GM12872 (cell line): ENCODE measurements around the gene CCND2.

Experiments
- TF ChIP-seq, protein P1 (sequence below): IDR thresholded peaks from 3 replicates; pipeline ENCODE4 v1.5.1; 2011; ENCODE audit warnings: low read depth, mild to moderate bottlenecking, low read length, moderate library complexity; ENCODE audit not compliant: insufficient read depth

CCND2 gene

DNA sequence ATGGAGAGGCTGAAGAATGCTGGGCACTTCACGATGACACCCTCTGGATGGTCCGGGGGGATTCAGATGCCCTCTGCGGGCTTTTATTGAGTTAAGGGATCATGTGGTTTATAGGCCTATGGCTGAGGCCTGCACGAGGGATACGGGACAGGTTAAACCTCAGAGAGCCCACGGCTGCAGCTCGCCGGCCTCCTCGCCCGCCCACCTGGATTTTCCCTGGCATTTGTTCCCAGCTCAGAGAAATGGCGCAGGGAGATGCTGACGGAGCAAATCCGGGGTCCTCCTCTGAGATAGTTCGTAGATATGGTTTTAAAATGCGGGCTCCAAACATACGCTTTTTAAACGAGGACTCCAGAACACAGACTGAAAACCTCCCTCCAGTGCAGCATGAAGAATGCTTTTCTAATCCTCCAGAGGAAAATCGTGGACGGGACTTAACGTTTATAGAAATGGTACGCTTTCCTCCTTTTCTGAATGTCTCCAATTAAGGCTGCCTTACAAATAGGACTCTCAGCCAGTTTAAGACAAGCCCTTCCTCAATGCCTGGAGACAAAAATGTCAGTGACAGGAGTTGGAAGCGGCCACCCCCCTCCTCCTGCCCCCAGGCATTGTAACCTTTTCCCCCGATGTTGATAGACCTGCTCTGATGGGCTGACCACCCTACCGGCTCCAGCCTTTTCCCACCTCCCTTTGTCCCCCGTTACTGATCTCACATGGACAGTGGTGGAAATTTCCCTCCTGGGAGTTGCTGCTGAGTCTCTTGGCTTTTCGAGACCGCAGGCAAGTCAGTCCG, 16.6 kb downstream of the CCND2 start:
- TF ChIP-seq, protein P1, sequence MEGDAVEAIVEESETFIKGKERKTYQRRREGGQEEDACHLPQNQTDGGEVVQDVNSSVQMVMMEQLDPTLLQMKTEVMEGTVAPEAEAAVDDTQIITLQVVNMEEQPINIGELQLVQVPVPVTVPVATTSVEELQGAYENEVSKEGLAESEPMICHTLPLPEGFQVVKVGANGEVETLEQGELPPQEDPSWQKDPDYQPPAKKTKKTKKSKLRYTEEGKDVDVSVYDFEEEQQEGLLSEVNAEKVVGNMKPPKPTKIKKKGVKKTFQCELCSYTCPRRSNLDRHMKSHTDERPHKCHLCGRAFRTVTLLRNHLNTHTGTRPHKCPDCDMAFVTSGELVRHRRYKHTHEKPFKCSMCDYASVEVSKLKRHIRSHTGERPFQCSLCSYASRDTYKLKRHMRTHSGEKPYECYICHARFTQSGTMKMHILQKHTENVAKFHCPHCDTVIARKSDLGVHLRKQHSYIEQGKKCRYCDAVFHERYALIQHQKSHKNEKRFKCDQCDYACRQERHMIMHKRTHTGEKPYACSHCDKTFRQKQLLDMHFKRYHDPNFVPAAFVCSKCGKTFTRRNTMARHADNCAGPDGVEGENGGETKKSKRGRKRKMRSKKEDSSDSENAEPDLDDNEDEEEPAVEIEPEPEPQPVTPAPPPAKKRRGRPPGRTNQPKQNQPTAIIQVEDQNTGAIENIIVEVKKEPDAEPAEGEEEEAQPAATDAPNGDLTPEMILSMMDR = no peak

DNA sequence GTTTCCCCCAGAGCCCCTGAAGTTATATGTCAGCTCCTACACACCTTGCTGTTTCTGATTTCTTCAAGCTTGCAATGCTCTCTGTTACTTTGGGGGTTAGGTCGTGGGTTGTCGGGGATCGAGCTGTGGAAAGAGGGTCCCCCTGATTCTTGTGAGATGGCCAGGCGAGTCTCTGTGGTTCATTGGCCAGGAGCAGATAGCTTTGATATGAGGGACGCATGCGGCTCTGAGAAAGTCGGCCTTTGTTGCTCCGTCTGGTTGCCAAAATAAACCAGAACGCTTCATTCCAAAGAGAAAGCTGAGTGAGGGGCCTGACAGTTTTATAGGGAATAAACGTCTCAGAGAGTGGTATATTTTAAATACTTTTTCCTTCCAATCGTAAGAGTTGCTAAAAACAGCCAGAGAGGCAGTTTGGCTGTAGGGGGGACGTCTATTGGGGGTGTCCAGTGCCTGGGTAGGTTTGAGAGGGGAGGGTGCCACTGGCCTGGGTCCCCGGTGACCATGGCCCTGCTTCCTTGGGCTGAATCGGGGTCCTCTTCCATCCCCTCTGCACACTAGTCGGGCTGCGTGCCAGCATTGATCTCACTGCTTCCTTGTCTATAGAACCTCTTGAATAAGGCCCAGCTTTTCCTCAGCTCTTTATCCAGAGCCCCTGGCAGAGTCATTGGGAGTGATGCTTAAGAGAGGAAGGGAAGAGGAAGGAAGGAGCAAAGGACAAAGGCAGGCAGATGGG, 18.9 kb downstream of the CCND2 start:
- TF ChIP-seq, protein P1 = no peak

DNA sequence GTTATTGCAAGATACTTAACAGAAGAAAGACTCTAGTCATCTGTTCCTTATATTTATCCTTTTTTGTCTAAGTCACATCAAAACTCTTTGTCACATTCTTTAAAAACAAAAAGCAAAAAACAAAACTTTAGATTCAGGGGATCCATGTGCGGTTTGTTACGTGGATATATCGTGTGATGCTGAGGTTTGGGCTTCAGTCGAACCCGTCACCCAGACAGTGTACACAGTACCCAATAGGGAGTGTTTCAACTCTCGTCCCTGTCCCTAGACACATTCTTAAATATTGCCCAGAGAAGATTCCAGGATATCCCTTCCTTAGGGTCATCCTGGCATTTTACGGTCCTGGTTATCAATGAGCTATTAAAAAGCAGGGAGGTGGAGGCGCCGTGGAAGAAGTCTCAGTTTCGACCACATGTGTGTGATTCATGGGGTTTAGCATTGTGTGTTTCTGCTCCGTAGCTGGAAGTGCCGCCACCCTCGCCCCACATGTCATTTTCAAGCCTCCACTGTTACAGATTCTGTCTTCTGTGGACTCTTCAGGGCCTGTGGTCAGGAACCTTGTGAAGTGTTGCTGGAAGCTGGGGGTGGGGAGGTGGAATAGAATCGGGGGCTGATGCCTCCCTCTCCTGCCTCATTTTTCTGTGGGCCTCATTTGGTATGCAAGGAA, 19.9 kb downstream of the CCND2 start:
- TF ChIP-seq, protein P1 = no peak

DNA sequence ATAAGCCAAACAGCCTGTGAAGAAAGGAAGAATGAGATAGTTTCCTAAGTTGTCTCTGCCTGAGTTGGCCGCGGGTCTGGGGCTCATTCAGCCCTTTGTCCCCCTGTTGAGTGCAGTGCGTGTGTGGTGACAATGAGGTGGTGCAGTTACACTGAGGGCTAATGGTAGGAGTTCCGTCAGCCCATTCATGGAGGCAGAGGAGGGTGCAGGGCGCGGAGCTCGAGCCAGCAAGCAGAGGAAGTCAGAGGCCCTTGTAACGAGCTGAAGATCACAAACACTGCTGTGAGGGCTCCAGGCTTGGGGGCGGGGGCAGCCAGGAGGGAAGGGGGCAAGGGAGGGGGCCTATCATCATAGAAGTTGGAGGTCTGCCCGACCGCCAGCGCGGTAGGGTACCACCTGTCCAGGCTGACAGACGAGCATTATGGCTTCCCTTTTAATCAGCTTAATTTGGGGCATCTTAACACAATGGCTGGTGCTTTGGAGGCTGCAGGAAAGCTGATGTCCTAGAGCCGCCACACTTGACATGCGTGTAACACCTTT, 20.5 kb downstream of the CCND2 start:
- TF ChIP-seq, protein P1 = no peak

DNA sequence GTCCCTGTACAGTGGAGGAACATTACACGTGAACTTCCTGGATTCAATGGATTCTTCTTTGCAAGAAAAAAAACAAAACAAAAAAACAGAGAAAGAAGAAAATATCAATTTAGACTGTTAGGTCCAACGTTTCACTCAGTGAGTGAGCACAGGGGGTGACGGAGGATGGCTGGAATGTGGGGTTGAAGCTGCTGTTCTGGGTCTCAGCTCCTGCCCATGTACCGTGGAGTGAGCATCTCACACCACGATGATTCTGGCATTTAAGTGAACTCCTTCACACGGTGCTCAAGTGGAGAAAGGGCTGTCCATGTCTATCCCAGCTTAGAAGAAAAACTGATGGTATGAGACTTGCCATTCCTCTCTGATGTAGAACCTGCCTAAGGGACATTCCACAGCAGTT, 23.2 kb downstream of the CCND2 start:
- TF ChIP-seq, protein P1 = no peak

DNA sequence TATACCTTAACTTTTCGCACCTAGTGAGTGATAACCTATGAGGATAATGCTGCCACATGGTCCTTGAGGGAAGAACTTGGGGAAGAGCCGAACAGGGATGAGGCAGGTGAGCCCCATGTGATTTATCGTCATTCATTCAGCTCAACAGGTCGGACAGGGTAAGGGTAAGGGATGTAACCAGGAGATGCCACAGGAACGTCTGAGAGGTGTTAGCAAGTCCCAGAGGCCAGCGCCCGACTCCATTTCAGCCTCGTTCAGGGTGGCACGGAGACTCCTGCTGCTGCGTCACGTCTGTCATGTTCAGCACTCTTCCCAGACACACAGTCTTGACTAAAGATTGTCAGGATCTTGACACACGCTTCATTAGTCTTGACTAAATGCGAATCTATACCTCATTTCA, 24.1 kb downstream of the CCND2 start:
- TF ChIP-seq, protein P1 = no peak

DNA sequence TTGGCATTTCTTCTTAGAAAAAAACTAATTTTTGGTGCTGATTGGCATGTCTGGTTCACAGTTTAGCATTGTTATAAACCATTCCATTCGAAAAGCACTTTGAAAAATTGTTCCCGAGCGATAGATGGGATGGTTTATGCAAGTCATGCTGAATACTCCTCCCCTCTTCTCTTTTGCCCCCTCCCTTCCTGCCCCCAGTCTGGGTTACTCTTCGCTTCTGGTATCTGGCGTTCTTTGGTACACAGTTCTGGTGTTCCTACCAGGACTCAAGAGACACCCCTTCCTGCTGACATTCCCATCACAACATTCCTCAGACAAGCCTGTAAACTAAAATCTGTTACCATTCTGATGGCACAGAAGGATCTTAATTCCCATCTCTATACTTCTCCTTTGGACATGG, 27.3 kb downstream of the CCND2 start:
- TF ChIP-seq, protein P1 = no peak
